Prostate gland (tissue), 2 donors: ENCODE measurements around the gene TMEM62. TPM values are rescaled to one million over a fixed set of nuclear protein-coding genes. Genes with fewer than 3 reads are reported as not detected.

Experiments
- DNase-seq: peaks from one replicate; pipeline ENCODE4 v3.0.0-alpha.2; 2019; ENCODE audit warnings: low spot score
- H3K27ac ChIP-seq, 2 donors: fragments of 200-600 bp; sonication (generic); 2 replicates each; pipeline ENCODE4 v1.5.1; 2017 to 2019
- H3K27me3 ChIP-seq: fragments of 200-600 bp; sonication (generic); replicated peaks from 2 replicates; pipeline ENCODE4 v1.5.1; 2019; ENCODE audit not compliant: insufficient read depth
- H3K36me3 ChIP-seq, 2 donors: fragments of 200-600 bp; sonication (generic); 1 replicate in 1 of 2; 2 replicates in 1 of 2; pipeline versions ENCODE4 v1.5.1 to v1.8.1; 2017 to 2019
- H3K4me1 ChIP-seq: fragments of 200-600 bp; sonication (generic); replicated peaks from 2 replicates; pipeline ENCODE4 v1.5.1; 2019
- H3K4me3 ChIP-seq, 2 donors: fragments of 200-600 bp; sonication (generic); 2 replicates each; pipeline ENCODE4 v1.5.1; 2017 to 2019
- H3K9me3 ChIP-seq: fragments of 200-600 bp; sonication (generic); 2 replicates; pipeline ENCODE4 v1.5.1; 2017
- POLR2A ChIP-seq: fragments of 450-650 bp; IDR thresholded peaks from one replicate; pipeline ENCODE4 v1.6.1; 2016; ENCODE audit warnings: antibody characterized with exemption, mild to moderate bottlenecking
- POLR2AphosphoS5 ChIP-seq: sonication (generic); formaldehyde crosslinking; IDR thresholded peaks from one replicate; pipeline ENCODE4 v1.6.1; 2017; ENCODE audit warnings: antibody characterized with exemption
- WGBS: methylation state at CpG from one replicate; pipeline ENCODE4 v1.1.5; 2018; 5-methylcytosine and 5-hydroxymethylcytosine counted together
- intact Hi-C: fragments of 100-400 bp; cut with DNase I; formaldehyde crosslinking; loops from one replicate; pipeline ENCODE4 v1.14.2; 2022
- total RNA-seq, 2 donors: library from RNA; depleted of rRNA; stranded (reverse); fragments of >200 nt; gene quantifications; one replicate each; pipeline ENCODE4 v1.1.0, GENCODE V29; 2016
- TF ChIP-seq, protein P1 (sequence below), 4 experiments: fragments of 200-600 bp in 2 of 4; fragments of 450-650 bp in 2 of 4; sonication (generic) in 2 of 4; IDR thresholded peaks; 1 replicate in 3 of 4; 2 replicates in 1 of 4; pipeline ENCODE4 v1.5.1; 2016 to 2019; ENCODE audit warnings: antibody characterized with exemption in 4 of 4, mild to moderate bottlenecking in 2 of 4, moderate library complexity in 2 of 4

Gene TMEM62
- 10 to 100 TPM; 34.4 to 35.4 TPM for total RNA-seq

GRCh38 chr15:43133430-43134156 is at the start of gene TMEM62:
Gene TMEM62 (plus strand): TSS chr15:43133586. CDS start chr15:43133803, 217 bp downstream.
- intact Hi-C loops: loop anchor here (5.0 kb wide), 1 partner anchor 54 kb away; the partner anchor contains the start of gene CCNDBP1
- DNase-seq: peak; percentile 69
- H3K4me3 ChIP-seq: peak within 1 kb of the TSS; percentile 75 to 81
- no peaks in the 10 kb centered on the region for H3K9me3 ChIP-seq
- TF ChIP-seq POLR2A: peak; percentile 84
- TF ChIP-seq, protein P1, sequence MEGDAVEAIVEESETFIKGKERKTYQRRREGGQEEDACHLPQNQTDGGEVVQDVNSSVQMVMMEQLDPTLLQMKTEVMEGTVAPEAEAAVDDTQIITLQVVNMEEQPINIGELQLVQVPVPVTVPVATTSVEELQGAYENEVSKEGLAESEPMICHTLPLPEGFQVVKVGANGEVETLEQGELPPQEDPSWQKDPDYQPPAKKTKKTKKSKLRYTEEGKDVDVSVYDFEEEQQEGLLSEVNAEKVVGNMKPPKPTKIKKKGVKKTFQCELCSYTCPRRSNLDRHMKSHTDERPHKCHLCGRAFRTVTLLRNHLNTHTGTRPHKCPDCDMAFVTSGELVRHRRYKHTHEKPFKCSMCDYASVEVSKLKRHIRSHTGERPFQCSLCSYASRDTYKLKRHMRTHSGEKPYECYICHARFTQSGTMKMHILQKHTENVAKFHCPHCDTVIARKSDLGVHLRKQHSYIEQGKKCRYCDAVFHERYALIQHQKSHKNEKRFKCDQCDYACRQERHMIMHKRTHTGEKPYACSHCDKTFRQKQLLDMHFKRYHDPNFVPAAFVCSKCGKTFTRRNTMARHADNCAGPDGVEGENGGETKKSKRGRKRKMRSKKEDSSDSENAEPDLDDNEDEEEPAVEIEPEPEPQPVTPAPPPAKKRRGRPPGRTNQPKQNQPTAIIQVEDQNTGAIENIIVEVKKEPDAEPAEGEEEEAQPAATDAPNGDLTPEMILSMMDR (IDR thresholded peaks at IDR 0.05): peak in 1 of 4 experiments; percentile 21
- TF ChIP-seq POLR2AphosphoS5: peak; percentile 83
- under 1% methylated on average over 55 of the region's 66 CpGs for WGBS
- H3K4me1 ChIP-seq: peaks cover 3% of the 10 kb centered on the region
- H3K27ac ChIP-seq: peak within 1 kb of the TSS; percentile 73 to 76
- H3K27me3 ChIP-seq: no peaks in the 10 kb centered on the region
- H3K36me3 ChIP-seq: no peaks in the 10 kb centered on the region

DNA sequence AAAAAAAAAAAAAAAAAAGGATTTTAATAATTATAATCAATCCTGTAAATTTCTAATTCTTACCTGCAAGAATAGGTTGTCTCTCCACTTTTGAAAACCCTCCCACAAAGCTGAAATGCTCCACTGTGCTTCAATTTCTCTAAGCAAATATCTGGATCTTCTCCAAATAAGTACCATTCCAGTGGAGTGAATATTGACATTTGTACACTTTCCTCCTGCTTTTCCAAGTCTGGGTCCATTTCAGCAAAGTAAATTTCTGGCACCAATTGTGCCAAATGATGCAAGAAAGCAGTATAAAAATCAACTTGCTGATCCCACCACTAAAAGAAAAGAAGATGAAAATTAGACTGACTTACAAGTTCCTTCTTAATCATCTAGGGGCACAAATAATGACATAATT is 47.5 kb upstream of the TMEM62 start:
- TF ChIP-seq POLR2A (no peak), POLR2AphosphoS5 (no peak)
- TF ChIP-seq, protein P1 (IDR thresholded peaks at IDR 0.05): no peak
- DNase-seq: no peak
- H3K27me3 ChIP-seq: no peaks in the 10 kb centered on the region
- intact Hi-C loops: no loop called here
- no peaks in the 10 kb centered on the region for H3K4me1 ChIP-seq
- H3K4me3 ChIP-seq: no peak overlapping the region
- H3K27ac ChIP-seq: peak overlapping the region in 1 of 2 donors; percentile 26
- no peaks in the 10 kb centered on the region for H3K36me3 ChIP-seq
- H3K9me3 ChIP-seq: no peaks in the 10 kb centered on the region

- Histone ChIP-seq H3K9me3 (no peaks in the 10 kb centered on the region), H3K36me3 (no peaks in the 10 kb centered on the region), H3K4me1 (no peaks in the 10 kb centered on the region), H3K27ac (no peak overlapping the region), H3K4me3 (no peak overlapping the region), H3K27me3 (no peaks in the 10 kb centered on the region)
- no peak for DNase-seq
- TF ChIP-seq POLR2AphosphoS5 (no peak), POLR2A (no peak)
- TF ChIP-seq, protein P1 (IDR thresholded peaks at IDR 0.05): no peak
- intact Hi-C loops: no loop called here
- whole genome bisulfite sequencing: 28% methylated on average over 1 of the region's 1 CpG
These were observed 46.8 kb upstream of the TMEM62 start for GRCh38 chr15:43086551-43086950.

GRCh38 chr15:43091859-43092258 is 41.5 kb upstream of the TMEM62 start:
- TF ChIP-seq, protein P1 (IDR thresholded peaks at IDR 0.05): no peak
- no peak for TF ChIP-seq POLR2A
- no peak for TF ChIP-seq POLR2AphosphoS5
- Histone ChIP-seq H3K36me3 (no peaks in the 10 kb centered on the region), H3K27ac (no peak overlapping the region), H3K4me3 (no peak overlapping the region), H3K4me1 (no peaks in the 10 kb centered on the region), H3K9me3 (no peaks in the 10 kb centered on the region), H3K27me3 (no peaks in the 10 kb centered on the region)
- WGBS: 95% methylated on average over 4 of the region's 4 CpGs
- intact Hi-C loops: no loop called here
- DNase-seq: no peak

- TF ChIP-seq POLR2A (no peak), POLR2AphosphoS5 (no peak)
- TF ChIP-seq, protein P1 (IDR thresholded peaks at IDR 0.05): no peak
- Histone ChIP-seq H3K9me3 (no peaks in the 10 kb centered on the region), H3K27ac (no peak overlapping the region), H3K4me1 (no peaks in the 10 kb centered on the region), H3K4me3 (no peak overlapping the region), H3K27me3 (no peaks in the 10 kb centered on the region), H3K36me3 (no peaks in the 10 kb centered on the region)
- intact Hi-C loops: no loop called here
- WGBS: 93% methylated on average over 1 of the region's 1 CpG
- DNase-seq: no peak
These were observed 40.4 kb upstream of the TMEM62 start for GRCh38 chr15:43093026-43093425.
